Omental fat pad (tissue), 4 donors: ENCODE results near the gene LBHD1. TPM values are rescaled to one million over a fixed set of nuclear protein-coding genes. Genes with fewer than 3 reads are reported as not detected.

Source experiments
- ATAC-seq: fragments of 150-250 bp; one replicate; pipeline ENCODE4 v1.9.1; 2016; ENCODE audit warnings: mild to moderate bottlenecking, moderate library complexity; ENCODE audit not compliant: low FRiP score
- DNase-seq: peaks from one replicate; pipeline ENCODE4 v3.0.0-alpha.2; 2019; ENCODE audit warnings: low spot score
- CTCF ChIP-seq, 3 donors: fragments of 450-650 bp; IDR thresholded peaks; one replicate each; pipeline ENCODE4 v1.5.1; 2016 to 2017; ENCODE audit warnings: antibody characterized with exemption in 3 of 3, mild to moderate bottlenecking in 3 of 3, moderate library complexity in 2 of 3
- total RNA-seq, 4 donors: library from RNA; depleted of rRNA; stranded (reverse); fragments of >200 nt; gene quantifications; one replicate each; pipeline ENCODE4 v1.1.0, GENCODE V29; 2016

Gene LBHD1
- total RNA-seq, 4 donors from 2014 or later: 3.0 to 6.8 (median 5.7) TPM

GRCh38 chr11:62712861-62713260 lies 40.8 kb upstream of the LBHD1 start:
- ATAC-seq: no peak
- no peak for TF ChIP-seq CTCF (IDR thresholded peaks at IDR 0.05)

GRCh38 chr11:62712276-62712812 lies 40.3 kb upstream of the LBHD1 start:
- no peak for TF ChIP-seq CTCF (IDR thresholded peaks at IDR 0.05)
- ATAC-seq (no peak), DNase-seq (no peak)

More at GRCh38 chr11:62712861-62713260, 40.8 kb upstream of the LBHD1 start:
- DNase-seq: no peak

GRCh38 chr11:62710001-62710345 lies 37.9 kb upstream of the LBHD1 start:
- DNase-seq (no peak), ATAC-seq (no peak)
- no peak for TF ChIP-seq CTCF (IDR thresholded peaks at IDR 0.05)

- ATAC-seq: peak; percentile 90
- no peak for TF ChIP-seq CTCF (IDR thresholded peaks at IDR 0.05)
Measured at GRCh38 chr11:62709247-62710000, 37.4 kb upstream of the LBHD1 start.

GRCh38 chr11:62708793-62709192 lies 36.7 kb upstream of the LBHD1 start:
- ATAC-seq (no peak), DNase-seq (no peak)
- no peak for TF ChIP-seq CTCF (IDR thresholded peaks at IDR 0.05)

More at GRCh38 chr11:62709247-62710000, 37.4 kb upstream of the LBHD1 start:
- DNase-seq: peak; percentile 89

GRCh38 chr11:62708392-62708791 lies 36.3 kb upstream of the LBHD1 start:
- ATAC-seq: no peak
- no peak for TF ChIP-seq CTCF (IDR thresholded peaks at IDR 0.05)
- DNase-seq: no peak
